ENCODE measurements around the gene RNF11.

Gene RNF11

DNA sequence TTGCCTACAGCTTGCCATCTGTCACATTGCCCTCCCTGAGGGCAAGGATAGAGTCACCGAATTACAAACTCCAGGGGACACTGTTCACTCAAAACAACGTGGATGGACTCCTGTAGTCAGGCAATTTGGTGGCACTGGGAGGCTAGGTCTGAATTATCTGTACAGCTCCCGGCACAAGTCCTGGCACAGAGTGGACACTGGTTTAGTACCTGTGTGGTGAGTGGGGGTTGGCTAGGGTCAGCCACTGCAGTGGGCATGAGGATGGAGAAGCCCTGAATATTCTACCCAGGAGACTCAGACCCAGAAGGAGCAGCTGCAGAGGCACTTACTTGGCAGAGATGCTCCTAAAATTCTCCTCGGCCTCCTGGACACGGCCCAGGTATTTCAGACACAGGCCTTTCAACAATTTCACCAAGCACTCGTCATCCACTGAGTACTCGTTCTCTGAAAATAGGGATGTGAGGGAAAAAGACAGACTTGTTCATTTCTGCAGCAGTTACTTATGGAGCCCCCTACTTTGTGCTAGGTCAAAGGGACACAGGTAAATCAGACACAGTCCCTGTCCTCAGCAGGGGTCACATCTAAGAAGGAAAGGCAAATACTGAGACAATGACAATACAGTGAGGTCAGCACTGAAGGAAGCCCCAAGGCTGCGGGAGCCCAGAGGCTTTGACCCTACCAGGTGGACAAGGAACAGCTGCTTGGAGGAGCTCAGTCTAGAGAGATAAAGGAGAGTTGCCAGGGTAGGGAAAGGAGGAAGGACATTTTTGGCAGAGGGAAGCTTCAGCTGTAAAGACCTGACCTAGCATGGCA is 53.8 kb downstream of the RNF11 start:
- no peaks in the 10 kb centered on the region for H3K27me3 ChIP-seq (ENCODE audit: insufficient read depth, poor library complexity, severe bottlenecking)
- DNase-seq (ENCODE audit: low read depth in 1 of 2, low spot score in 1 of 2), result no peak
- TF ChIP-seq POLR2AphosphoS5 (IDR thresholded peaks at IDR 0.05; ENCODE audit: low read depth), result no peak
- TF ChIP-seq, protein P1, sequence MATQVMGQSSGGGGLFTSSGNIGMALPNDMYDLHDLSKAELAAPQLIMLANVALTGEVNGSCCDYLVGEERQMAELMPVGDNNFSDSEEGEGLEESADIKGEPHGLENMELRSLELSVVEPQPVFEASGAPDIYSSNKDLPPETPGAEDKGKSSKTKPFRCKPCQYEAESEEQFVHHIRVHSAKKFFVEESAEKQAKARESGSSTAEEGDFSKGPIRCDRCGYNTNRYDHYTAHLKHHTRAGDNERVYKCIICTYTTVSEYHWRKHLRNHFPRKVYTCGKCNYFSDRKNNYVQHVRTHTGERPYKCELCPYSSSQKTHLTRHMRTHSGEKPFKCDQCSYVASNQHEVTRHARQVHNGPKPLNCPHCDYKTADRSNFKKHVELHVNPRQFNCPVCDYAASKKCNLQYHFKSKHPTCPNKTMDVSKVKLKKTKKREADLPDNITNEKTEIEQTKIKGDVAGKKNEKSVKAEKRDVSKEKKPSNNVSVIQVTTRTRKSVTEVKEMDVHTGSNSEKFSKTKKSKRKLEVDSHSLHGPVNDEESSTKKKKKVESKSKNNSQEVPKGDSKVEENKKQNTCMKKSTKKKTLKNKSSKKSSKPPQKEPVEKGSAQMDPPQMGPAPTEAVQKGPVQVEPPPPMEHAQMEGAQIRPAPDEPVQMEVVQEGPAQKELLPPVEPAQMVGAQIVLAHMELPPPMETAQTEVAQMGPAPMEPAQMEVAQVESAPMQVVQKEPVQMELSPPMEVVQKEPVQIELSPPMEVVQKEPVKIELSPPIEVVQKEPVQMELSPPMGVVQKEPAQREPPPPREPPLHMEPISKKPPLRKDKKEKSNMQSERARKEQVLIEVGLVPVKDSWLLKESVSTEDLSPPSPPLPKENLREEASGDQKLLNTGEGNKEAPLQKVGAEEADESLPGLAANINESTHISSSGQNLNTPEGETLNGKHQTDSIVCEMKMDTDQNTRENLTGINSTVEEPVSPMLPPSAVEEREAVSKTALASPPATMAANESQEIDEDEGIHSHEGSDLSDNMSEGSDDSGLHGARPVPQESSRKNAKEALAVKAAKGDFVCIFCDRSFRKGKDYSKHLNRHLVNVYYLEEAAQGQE (IDR thresholded peaks at IDR 0.05; ENCODE audit: insufficient replicate concordance, low read depth), result no peak
- TF ChIP-seq, protein P2, sequence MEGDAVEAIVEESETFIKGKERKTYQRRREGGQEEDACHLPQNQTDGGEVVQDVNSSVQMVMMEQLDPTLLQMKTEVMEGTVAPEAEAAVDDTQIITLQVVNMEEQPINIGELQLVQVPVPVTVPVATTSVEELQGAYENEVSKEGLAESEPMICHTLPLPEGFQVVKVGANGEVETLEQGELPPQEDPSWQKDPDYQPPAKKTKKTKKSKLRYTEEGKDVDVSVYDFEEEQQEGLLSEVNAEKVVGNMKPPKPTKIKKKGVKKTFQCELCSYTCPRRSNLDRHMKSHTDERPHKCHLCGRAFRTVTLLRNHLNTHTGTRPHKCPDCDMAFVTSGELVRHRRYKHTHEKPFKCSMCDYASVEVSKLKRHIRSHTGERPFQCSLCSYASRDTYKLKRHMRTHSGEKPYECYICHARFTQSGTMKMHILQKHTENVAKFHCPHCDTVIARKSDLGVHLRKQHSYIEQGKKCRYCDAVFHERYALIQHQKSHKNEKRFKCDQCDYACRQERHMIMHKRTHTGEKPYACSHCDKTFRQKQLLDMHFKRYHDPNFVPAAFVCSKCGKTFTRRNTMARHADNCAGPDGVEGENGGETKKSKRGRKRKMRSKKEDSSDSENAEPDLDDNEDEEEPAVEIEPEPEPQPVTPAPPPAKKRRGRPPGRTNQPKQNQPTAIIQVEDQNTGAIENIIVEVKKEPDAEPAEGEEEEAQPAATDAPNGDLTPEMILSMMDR (IDR thresholded peaks at IDR 0.05; ENCODE audit: insufficient read depth, low read length), result no peak
- TF ChIP-seq GABPA (IDR thresholded peaks at IDR 0.05; ENCODE audit: low read depth), result no peak
- no peak for TF ChIP-seq SPI1 (IDR thresholded peaks at IDR 0.05; ENCODE audit: borderline replicate concordance, low read depth)
- H3K4me3 ChIP-seq (replicated peaks; ENCODE audit: insufficient read depth, low read length), result no peak overlapping the region
- H3K27ac ChIP-seq (replicated peaks), result no peak overlapping the region

DNA sequence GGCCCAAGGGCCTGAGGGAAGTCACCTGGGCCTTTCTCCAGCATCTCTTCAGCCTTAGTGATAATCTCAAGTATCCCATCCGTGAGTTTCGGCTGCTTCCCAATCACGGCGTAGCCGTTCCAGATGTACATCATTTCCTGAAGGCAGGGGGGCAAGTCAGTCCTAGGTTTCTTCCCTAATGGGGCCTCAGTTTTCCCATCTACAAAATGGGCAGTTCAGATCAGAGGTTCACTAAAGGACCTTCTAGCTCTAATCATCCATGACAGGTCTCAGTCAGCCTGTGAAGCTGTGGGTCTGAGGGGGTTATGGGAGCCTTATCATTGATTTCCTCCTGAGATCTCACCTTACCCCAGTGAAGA is 54.4 kb downstream of the RNF11 start:
- no peak for DNase-seq (ENCODE audit: low read depth in 1 of 2, low spot score in 1 of 2)
- Histone ChIP-seq H3K27me3 (ENCODE audit: insufficient read depth, poor library complexity, severe bottlenecking) (no peaks in the 10 kb centered on the region), H3K27ac (replicated peaks) (no peak overlapping the region), H3K4me3 (replicated peaks; ENCODE audit: insufficient read depth, low read length) (no peak overlapping the region)
- TF ChIP-seq SPI1 (IDR thresholded peaks at IDR 0.05; ENCODE audit: borderline replicate concordance, low read depth) (no peak), GABPA (IDR thresholded peaks at IDR 0.05; ENCODE audit: low read depth) (no peak), POLR2AphosphoS5 (IDR thresholded peaks at IDR 0.05; ENCODE audit: low read depth) (no peak)
- TF ChIP-seq, protein P2 (IDR thresholded peaks at IDR 0.05; ENCODE audit: insufficient read depth, low read length), result no peak
- TF ChIP-seq, protein P1 (IDR thresholded peaks at IDR 0.05; ENCODE audit: insufficient replicate concordance, low read depth), result no peak

DNA sequence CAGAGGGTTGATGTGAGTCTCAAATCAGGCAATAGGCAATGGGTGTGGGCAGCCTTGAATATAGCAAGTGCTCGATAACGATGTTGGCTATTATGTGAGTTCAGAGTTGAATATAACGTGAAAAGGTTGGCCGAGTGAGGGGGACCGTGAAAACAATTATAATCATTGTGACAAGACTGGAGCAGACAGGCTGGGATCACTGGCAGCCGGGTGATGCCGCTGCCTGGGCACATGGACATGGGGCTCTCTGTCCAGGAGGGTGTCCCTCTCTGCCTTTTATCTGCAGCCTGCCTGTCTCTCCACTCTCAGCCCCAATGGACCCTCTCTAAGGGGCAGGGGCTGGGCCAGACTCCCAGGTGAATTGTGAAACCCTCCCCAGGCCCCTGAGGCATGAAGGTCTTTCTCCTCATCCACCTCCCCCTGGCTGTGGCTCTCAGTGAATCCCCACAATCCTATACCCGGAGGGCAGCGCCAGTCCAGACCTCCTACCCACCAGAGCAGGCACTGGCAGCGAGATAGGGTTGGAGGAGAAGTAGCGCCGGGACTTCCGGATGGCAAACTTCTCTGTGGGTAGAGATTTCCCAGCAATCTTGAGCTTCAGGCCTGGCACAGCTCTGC is 57.9 kb downstream of the RNF11 start:
- Histone ChIP-seq H3K27me3 (ENCODE audit: insufficient read depth, poor library complexity, severe bottlenecking) (no peaks in the 10 kb centered on the region), H3K4me3 (replicated peaks; ENCODE audit: insufficient read depth, low read length) (no peak overlapping the region), H3K27ac (replicated peaks) (no peak overlapping the region)
- TF ChIP-seq POLR2AphosphoS5 (IDR thresholded peaks at IDR 0.05; ENCODE audit: low read depth) (no peak), GABPA (IDR thresholded peaks at IDR 0.05; ENCODE audit: low read depth) (no peak), SPI1 (IDR thresholded peaks at IDR 0.05; ENCODE audit: borderline replicate concordance, low read depth) (no peak)
- TF ChIP-seq, protein P2 (IDR thresholded peaks at IDR 0.05; ENCODE audit: insufficient read depth, low read length), result no peak
- TF ChIP-seq, protein P1 (IDR thresholded peaks at IDR 0.05; ENCODE audit: insufficient replicate concordance, low read depth), result no peak
- DNase-seq (ENCODE audit: low read depth in 1 of 2, low spot score in 1 of 2), result no peak

Data from HL-60 (cell line).